RWPE1 (cell line): ENCODE results near the gene ADRA2C.

Source experiments
- CTCF ChIA-PET: fragments of 350-600 bp; sonication (Branson Sonifier 250); formaldehyde crosslinking; extraction: SDS; loops from one replicate; lab custom pipeline; 2021; lab: Yijun Ruan, JAX
- POLR2A ChIA-PET: fragments of 400-600 bp; formaldehyde crosslinking; extraction: SDS; loops from one replicate; lab custom pipeline; 2020; ENCODE audit warnings: antibody characterized with exemption; ENCODE audit not compliant: low non-redundant PET; lab: Yijun Ruan, JAX
- DNase-seq: peaks from one replicate; pipeline ENCODE4 v3.0.0; 2012; ENCODE audit warnings: low spot score
- H3K27ac ChIP-seq: fragments of 450-650 bp; 2 replicates; pipeline ENCODE4 v1.5.1; 2017
- TF ChIP-seq, protein P1 (sequence below): fragments of 450-650 bp; conservative IDR thresholded peaks from 2 replicates; pipeline ENCODE4 v1.5.1; 2017; ENCODE audit warnings: low read depth, mild to moderate bottlenecking

The ADRA2C gene

DNA sequence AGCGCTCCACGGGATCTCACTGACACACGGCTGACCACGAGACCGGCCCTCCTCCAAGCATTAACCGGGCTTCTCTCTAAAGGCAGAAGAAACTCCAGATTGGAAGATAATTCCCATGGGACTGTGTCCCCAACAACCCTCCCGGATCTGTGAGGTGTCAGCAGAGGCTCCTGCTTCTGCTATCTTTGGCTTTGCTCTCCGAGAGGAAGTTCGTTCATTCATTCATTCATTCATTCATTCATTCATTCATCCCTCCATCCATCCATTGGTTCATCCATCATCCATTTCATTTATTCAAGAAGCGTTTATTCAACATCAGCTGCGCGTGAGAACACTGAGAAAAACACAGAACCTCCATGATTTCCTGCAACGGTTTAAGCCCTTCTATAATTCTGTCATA is 11.5 kb downstream of the ADRA2C start:
- no peak for DNase-seq
- no peak overlapping the region for H3K27ac ChIP-seq
- CTCF ChIA-PET = no interaction called here
- POLR2A ChIA-PET = no interaction called here
- TF ChIP-seq, protein P1, sequence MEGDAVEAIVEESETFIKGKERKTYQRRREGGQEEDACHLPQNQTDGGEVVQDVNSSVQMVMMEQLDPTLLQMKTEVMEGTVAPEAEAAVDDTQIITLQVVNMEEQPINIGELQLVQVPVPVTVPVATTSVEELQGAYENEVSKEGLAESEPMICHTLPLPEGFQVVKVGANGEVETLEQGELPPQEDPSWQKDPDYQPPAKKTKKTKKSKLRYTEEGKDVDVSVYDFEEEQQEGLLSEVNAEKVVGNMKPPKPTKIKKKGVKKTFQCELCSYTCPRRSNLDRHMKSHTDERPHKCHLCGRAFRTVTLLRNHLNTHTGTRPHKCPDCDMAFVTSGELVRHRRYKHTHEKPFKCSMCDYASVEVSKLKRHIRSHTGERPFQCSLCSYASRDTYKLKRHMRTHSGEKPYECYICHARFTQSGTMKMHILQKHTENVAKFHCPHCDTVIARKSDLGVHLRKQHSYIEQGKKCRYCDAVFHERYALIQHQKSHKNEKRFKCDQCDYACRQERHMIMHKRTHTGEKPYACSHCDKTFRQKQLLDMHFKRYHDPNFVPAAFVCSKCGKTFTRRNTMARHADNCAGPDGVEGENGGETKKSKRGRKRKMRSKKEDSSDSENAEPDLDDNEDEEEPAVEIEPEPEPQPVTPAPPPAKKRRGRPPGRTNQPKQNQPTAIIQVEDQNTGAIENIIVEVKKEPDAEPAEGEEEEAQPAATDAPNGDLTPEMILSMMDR = no peak

DNA sequence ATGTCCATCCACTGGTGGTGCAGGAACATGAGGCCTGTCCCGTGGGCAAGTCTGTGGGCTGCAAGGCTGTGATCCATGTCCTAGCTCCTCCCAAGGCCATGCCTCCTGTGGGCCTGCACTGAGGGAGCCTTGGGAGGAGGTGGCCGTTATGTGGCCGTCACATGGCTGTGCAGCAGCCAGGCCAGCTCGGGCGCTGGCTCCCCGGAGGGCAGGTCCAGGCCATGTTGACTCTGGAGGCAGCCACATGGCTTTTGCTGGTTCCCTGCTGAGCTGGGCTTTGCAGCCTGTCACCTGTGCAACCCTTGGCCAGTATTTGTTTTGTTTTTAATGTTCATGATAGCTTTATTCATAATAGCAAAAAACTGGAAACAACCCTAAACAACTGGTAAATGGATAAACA is 13.3 kb downstream of the ADRA2C start:
- TF ChIP-seq, protein P1 = no peak

DNA sequence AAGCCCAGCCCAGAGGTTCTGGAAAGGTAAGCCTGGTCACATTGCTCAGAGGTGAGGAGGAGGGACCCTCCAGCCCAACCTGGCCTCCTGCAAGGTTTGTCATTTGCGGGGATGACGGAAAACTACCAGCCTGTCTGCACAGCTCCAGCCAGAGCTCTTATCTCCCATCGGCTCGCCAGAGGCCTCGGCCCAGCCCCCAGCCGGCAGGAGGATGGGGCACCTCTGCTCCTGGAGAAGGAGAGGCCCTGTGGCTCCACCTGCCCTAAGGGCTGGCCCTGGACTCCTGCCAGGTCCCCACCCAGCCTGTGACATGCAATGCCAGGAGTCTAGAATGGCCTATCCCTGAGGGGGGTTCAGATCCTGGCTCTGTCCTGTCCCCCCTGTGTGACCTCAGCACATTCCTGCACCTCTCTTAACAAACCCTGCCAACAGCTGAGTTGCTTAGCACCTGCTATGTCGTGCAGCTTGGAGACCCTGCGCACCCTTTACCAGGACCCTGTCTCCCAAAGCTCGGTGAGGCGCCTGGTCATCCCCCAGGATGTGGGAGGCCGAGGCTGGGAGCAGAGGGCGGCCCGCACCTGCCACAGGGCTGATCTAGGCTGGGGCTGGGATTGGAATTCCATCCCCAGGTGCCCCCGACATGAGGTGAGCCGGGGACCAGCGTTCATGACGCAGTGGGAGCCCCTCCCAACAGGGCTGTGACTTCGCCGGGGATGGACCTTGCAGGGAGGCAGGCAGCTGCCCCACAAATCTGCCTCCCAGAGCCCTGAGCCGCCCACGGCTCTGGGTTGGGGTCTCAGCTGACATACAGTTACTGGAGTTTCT is 14.4 kb downstream of the ADRA2C start:
- TF ChIP-seq, protein P1 = no peak
- no peak overlapping the region for H3K27ac ChIP-seq
- ChIA-PET CTCF (no interaction called here), POLR2A (no interaction called here)
- no peak for DNase-seq

More for the DNA sequence above, 13.3 kb downstream of the ADRA2C start:
- ChIA-PET POLR2A (no interaction called here), CTCF (no interaction called here)
- H3K27ac ChIP-seq = no peak overlapping the region
- no peak for DNase-seq

DNA sequence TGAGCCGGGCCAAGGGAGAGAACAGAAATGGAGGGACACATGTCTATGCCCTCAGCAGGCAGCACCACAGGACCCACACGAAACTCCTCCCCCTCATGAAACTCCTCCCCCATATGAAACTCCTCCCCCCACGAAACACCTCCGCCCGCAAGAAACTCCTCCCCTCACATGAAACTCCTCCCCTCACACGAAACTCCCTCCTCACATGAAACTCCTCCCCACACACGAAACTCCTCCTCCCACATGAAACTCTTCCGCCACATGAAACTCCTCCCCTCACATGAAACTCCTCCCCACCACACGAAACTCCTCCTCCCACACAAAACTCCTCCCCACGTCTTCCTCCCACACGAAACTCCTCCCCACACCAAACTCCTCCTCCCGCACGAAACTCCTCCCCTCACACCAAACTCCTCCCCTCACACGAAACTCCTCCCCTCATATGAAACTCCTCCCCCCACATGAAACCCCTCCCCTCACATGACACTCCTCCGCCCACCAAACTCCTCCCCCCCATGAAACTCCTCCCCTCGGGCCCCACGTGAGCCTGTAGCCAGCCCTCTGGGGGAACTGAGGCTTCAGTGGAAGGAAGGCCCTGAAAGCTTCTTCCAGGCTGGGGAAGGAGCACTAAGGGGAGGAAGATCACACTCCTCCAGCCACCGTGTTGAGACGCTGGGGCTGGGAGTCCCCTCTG is 15.2 kb downstream of the ADRA2C start:
- ChIA-PET POLR2A (no interaction called here), CTCF (no interaction called here)
- H3K27ac ChIP-seq = no peak overlapping the region
- DNase-seq = peak; percentile 13
- TF ChIP-seq, protein P1 = no peak

DNA sequence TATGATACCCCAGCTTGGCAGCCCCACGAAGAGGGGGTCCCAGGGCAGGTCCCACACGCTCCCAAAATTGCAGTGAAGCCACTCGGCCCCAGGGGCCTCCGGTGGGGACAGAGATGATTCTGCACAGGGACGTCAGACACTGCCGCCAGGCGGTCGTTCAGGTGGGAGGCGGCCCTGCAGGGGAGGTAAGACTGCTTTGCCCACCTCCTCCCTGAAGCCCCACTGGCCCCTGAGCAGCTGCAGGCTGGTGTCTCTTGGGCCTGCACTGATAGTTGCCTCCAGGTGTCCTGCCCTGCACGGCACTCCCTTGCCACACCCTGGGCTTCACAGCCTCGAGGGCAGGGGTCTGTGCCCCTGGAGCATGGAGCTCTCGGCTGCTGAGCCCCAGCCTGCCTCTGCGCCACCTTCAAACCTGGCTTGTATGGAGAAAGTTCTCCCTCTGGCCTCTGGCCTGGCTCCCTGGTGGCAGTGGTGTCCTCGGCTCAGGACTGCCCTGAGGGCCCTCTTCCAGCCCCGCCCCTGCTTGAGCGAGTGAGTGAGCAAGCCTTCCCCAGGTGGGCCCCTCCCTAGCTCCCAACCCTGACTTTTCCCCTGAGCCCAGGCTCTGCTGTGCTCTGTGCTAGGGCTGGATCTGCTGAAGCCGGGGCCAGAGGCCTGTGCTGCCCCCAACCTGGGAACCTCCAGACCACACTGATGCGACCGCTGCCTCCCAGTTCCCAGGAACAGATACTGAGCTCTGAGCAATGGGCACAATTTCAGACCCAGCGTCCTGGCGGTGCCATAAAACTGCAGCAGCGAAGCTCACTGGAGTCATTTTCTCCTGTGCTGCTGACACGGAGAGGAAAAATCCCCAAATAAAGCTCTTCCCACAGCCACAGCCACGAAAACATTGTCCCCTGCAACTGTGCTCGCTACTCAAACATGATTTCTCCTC is 16.1 kb downstream of the ADRA2C start:
- no peak overlapping the region for H3K27ac ChIP-seq
- TF ChIP-seq, protein P1 = no peak
- CTCF ChIA-PET = interaction anchor here (0.6 to 1.3 kb wide), 2 partner anchors 11 to 164 kb away, joined by 3 read pairs; no protein-coding TSS in a partner anchor
- DNase-seq = no peak
- POLR2A ChIA-PET = no interaction called here
